ENCODE data around the gene TOGARAM1. TPM values are rescaled to one million over a fixed set of nuclear protein-coding genes. Genes with fewer than 3 reads are reported as not detected.

Gene TOGARAM1
- total RNA-seq, 1 experiment from 2014 or later, result 12.0 TPM

- POLR2A ChIA-PET, result no interaction called here
Measured at GRCh38 chr14:45104561-45104960, 142.6 kb downstream of the TOGARAM1 start.

GRCh38 chr14:45112896-45113781, 151.1 kb downstream of the TOGARAM1 start:
- DNase-seq (ENCODE audit: unreplicated experiment), result no peak
- intact Hi-C loops (cut with micrococcal nuclease), result no loop called here
- Mint-ChIP-seq H3K27me3 (ENCODE audit: insufficient read depth, unreplicated experiment) (no peaks in the 10 kb centered on the region), H3K4me1 (ENCODE audit: insufficient read depth, unreplicated experiment) (no peaks in the 10 kb centered on the region), H3K27ac (ENCODE audit: low read depth, unreplicated experiment) (peak overlapping the region; percentile 3), H3K9me3 (ENCODE audit: unreplicated experiment) (no peaks in the 10 kb centered on the region), H3K36me3 (ENCODE audit: insufficient read depth, unreplicated experiment) (peaks cover 80% of the 10 kb centered on the region), H3K4me3 (ENCODE audit: unreplicated experiment) (no peak overlapping the region)
- no peak for TF ChIP-seq CTCF (IDR thresholded peaks at IDR 0.05; ENCODE audit: unreplicated experiment)
- no TSS peak for BruUV-seq (replicated peaks)
- ChIA-PET POLR2A (interaction anchor here (0.9 to 1.9 kb wide), 4 partner anchors 13 to 23 kb away, joined by 3 to 7 read pairs (median 4); no protein-coding TSS in a partner anchor), CTCF (interaction anchor here (1.1 to 1.8 kb wide), 3 partner anchors 18 to 200 kb away, joined by 3 to 4 read pairs (median 3); no protein-coding TSS in a partner anchor)

More at GRCh38 chr14:45104561-45104960, 142.6 kb downstream of the TOGARAM1 start:
- no TSS peak for BruUV-seq (replicated peaks)
- H3K4me3 Mint-ChIP-seq (ENCODE audit: unreplicated experiment), result no peak overlapping the region
- H3K27ac Mint-ChIP-seq (ENCODE audit: low read depth, unreplicated experiment), result no peak overlapping the region
- CTCF ChIA-PET, result interaction anchor here (0.6 kb wide), 1 partner anchor 51 kb away, joined by 3 read pairs; no protein-coding TSS in a partner anchor
- intact Hi-C loops (cut with micrococcal nuclease), result no loop called here
- no peak for TF ChIP-seq CTCF (IDR thresholded peaks at IDR 0.05; ENCODE audit: unreplicated experiment)
- DNase-seq (ENCODE audit: unreplicated experiment), result no peak
- H3K9me3 Mint-ChIP-seq (ENCODE audit: unreplicated experiment), result no peaks in the 10 kb centered on the region
- no peaks in the 10 kb centered on the region for H3K27me3 Mint-ChIP-seq (ENCODE audit: insufficient read depth, unreplicated experiment)
- no peaks in the 10 kb centered on the region for H3K4me1 Mint-ChIP-seq (ENCODE audit: insufficient read depth, unreplicated experiment)
- H3K36me3 Mint-ChIP-seq (ENCODE audit: insufficient read depth, unreplicated experiment), result peaks cover 74% of the 10 kb centered on the region

GRCh38 chr14:45114327-45114726, 152.3 kb downstream of the TOGARAM1 start:
- Mint-ChIP-seq H3K27me3 (ENCODE audit: insufficient read depth, unreplicated experiment) (no peaks in the 10 kb centered on the region), H3K27ac (ENCODE audit: low read depth, unreplicated experiment) (no peak overlapping the region), H3K4me1 (ENCODE audit: insufficient read depth, unreplicated experiment) (no peaks in the 10 kb centered on the region), H3K36me3 (ENCODE audit: insufficient read depth, unreplicated experiment) (peaks cover 86% of the 10 kb centered on the region), H3K9me3 (ENCODE audit: unreplicated experiment) (no peaks in the 10 kb centered on the region), H3K4me3 (ENCODE audit: unreplicated experiment) (no peak overlapping the region)
- POLR2A ChIA-PET, result interaction anchor here (0.6 to 3.7 kb wide), 4 partner anchors 8 to 159 kb away, joined by 3 to 16 read pairs (median 4); partner anchors contain the start of gene FKBP3
- BruUV-seq (replicated peaks), result no TSS peak
- intact Hi-C loops (cut with micrococcal nuclease), result no loop called here
- TF ChIP-seq CTCF (IDR thresholded peaks at IDR 0.05; ENCODE audit: unreplicated experiment), result no peak
- DNase-seq (ENCODE audit: unreplicated experiment), result no peak
- CTCF ChIA-PET, result interaction anchor here (0.6 to 1.8 kb wide), 6 partner anchors 9 to 201 kb away, joined by 3 to 5 read pairs (median 3); no protein-coding TSS in a partner anchor

GRCh38 chr14:45118594-45118993, 156.6 kb downstream of the TOGARAM1 start:
- CTCF ChIA-PET, result interaction anchor here (0.6 to 2.5 kb wide), 4 partner anchors 15 to 205 kb away, joined by 3 to 13 read pairs (median 3); no protein-coding TSS in a partner anchor
- no peaks in the 10 kb centered on the region for H3K9me3 Mint-ChIP-seq (ENCODE audit: unreplicated experiment)

More at GRCh38 chr14:45118594-45118993, 156.6 kb downstream of the TOGARAM1 start:
- intact Hi-C loops (cut with micrococcal nuclease), result no loop called here
- Mint-ChIP-seq H3K4me3 (ENCODE audit: unreplicated experiment) (no peak overlapping the region), H3K27ac (ENCODE audit: low read depth, unreplicated experiment) (no peak overlapping the region), H3K27me3 (ENCODE audit: insufficient read depth, unreplicated experiment) (no peaks in the 10 kb centered on the region), H3K4me1 (ENCODE audit: insufficient read depth, unreplicated experiment) (no peaks in the 10 kb centered on the region), H3K36me3 (ENCODE audit: insufficient read depth, unreplicated experiment) (peaks cover 90% of the 10 kb centered on the region)
- POLR2A ChIA-PET, result interaction anchor here (0.8 to 2.8 kb wide), 3 partner anchors 10 to 133 kb away, joined by 3 to 22 read pairs (median 4); partner anchors contain the start of gene FKBP3
- BruUV-seq (replicated peaks), result no TSS peak
- DNase-seq (ENCODE audit: unreplicated experiment), result no peak
- TF ChIP-seq CTCF (IDR thresholded peaks at IDR 0.05; ENCODE audit: unreplicated experiment), result no peak

Data from MCF 10A (cell line).